Measurements from ENCODE around the gene WRNIP1.

Gene WRNIP1

DNA sequence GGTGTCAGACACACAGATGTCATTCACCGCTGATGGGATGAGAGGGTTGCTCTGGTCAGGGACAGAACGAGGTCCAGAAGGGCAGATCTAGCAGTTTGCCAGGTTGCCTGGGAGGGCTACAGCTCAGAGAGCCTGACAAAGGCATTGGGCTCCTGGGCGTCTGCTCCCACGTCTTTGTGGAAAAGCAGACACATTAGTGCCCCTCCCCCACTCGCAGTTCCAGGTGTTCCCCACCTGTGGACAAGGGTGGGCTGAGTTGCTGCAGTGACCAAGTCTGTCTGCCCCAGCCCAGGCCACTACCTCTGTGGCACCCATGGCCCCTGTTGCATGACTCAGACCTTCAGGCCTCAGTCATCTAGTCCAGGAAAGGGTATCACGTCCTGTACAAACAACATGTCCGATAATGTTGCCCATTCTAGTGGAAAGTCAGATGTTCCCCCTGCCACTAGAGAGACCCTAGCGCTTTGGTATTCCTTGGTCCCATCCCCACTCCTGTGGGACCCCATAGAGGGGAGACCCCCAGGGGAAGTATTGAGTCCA is 37.4 kb downstream of the WRNIP1 start:
- in situ Hi-C loops (cut with MboI; ENCODE audit: low sequenced_read_pairs): no loop called here

GRCh38 chr6:2803731-2804429 is 38.7 kb downstream of the WRNIP1 start:
- in situ Hi-C loops (cut with MboI; ENCODE audit: low sequenced_read_pairs): no loop called here

DNA sequence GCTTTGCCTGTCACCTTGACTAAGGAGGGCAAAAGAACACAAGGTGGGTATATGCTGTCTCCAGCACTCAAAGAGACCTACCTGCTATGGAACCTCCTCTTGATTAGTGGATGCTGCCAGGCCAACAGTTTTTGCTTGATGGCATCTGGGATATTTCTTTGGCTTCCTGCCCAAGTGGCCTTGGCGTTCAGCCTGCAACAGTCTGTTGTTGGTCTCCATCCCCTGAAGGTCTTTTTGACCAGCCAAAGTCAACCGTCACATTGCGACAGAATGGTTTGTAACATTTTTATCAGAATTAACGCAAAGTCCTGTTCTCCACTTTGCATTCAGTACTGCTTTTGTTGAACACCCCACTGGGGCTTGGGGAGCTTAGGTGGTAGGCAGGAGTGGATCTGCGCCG is 39.3 kb downstream of the WRNIP1 start:
- in situ Hi-C loops (cut with MboI; ENCODE audit: low sequenced_read_pairs): no loop called here

DNA sequence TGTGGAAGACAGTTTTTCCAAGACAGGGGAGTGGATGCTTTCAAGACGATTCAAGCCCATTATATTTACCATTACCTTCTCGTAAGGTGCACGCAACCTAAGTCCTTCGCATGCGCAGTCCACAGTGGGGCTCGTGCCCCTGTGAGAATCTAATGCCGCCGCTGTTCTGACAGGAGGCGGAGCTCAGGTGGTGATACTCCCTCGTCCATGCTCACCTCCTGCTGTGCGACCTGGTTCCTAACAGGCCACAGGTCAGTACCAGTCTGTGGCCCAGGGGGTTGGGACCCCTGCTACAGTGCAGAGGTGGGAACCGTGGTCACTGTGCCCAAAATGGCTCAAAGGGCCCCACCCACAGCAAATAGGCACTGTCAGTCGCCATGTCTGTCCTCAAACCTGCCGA is 39.8 kb downstream of the WRNIP1 start:
- in situ Hi-C loops (cut with MboI; ENCODE audit: low sequenced_read_pairs): no loop called here

GRCh38 chr6:2806644-2807043 is 41.5 kb downstream of the WRNIP1 start:
- in situ Hi-C loops (cut with MboI; ENCODE audit: low sequenced_read_pairs): no loop called here

GRCh38 chr6:2807342-2808090 is 42.3 kb downstream of the WRNIP1 start:
- in situ Hi-C loops (cut with MboI; ENCODE audit: low sequenced_read_pairs): no loop called here

GRCh38 chr6:2809015-2809414 is 43.8 kb downstream of the WRNIP1 start:
- in situ Hi-C loops (cut with MboI; ENCODE audit: low sequenced_read_pairs): no loop called here

- in situ Hi-C loops (cut with MboI; ENCODE audit: low sequenced_read_pairs): no loop called here
These were observed 45.0 kb downstream of the WRNIP1 start for GRCh38 chr6:2810092-2810671.

GRCh38 chr6:2812695-2813094 is 47.5 kb downstream of the WRNIP1 start:
- in situ Hi-C loops (cut with MboI; ENCODE audit: low sequenced_read_pairs): no loop called here

DNA sequence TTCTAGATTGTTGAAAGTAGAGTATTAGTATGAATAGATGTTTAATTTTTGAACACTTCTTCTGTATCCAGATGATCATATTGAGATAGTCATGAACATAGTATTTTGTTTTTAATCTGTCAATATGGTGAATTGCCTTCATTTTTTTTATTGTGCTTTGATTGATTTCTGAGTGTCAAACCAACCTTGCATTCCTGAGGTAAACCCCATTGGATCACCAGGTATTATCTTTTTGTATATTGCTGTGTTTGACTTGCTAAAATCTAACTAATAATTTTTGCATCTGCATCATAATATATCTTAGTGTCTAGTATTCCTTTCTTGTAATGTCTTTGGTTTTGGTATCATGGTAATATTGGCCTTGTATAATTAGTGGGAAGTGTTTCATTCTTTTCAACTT is 51.0 kb downstream of the WRNIP1 start:
- in situ Hi-C loops (cut with MboI; ENCODE audit: low sequenced_read_pairs): no loop called here

- in situ Hi-C loops (cut with MboI; ENCODE audit: low sequenced_read_pairs): no loop called here
These were observed 52.8 kb downstream of the WRNIP1 start for GRCh38 chr6:2817903-2818443.

DNA sequence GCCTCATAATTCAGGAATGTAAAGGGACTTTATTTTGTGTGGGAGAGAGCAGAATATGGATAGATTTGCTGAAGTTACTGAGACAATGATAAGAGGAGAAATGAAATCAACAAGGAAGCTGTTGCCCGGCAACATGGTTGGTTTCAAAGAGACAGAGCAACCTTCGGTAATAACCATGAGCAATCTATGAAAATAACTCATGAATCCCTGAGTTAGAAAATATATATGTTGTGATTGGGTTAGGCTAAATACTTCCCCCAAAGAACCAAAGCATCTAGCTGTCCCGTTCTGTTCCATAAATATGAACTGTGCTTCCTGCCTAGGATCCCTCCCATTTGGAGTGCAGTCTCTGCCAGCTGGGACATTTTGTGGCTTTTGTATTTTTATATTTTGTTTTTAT is 53.4 kb downstream of the WRNIP1 start:
- in situ Hi-C loops (cut with MboI; ENCODE audit: low sequenced_read_pairs): no loop called here

DNA sequence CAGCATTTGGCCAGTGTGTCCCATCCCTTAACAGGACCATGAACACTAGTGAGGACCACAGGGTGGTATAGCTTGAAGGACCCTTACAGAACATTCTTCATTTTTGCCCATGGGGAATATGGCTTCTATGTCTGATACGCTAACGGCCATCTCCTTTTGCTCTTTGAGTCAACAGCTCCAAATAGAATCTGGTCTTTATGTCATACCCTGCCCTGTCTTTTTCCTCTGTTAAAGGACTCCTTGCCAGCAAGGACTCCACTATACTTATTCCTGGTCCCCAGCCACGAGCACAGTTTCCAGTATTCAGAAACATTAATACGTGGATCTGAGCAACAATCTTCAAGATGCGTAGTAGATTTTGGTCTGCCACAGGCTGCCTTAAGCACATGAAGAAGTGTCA is 53.9 kb downstream of the WRNIP1 start:
- in situ Hi-C loops (cut with MboI; ENCODE audit: low sequenced_read_pairs): no loop called here

- in situ Hi-C loops (cut with MboI; ENCODE audit: low sequenced_read_pairs): no loop called here
These were observed 54.8 kb downstream of the WRNIP1 start for GRCh38 chr6:2819978-2820377.

GRCh38 chr6:2820415-2820814 is 55.2 kb downstream of the WRNIP1 start:
- in situ Hi-C loops (cut with MboI; ENCODE audit: low sequenced_read_pairs): no loop called here

- in situ Hi-C loops (cut with MboI; ENCODE audit: low sequenced_read_pairs): no loop called here
These were observed 56.4 kb downstream of the WRNIP1 start for GRCh38 chr6:2821554-2821953.

GRCh38 chr6:2823104-2823850 is 58.1 kb downstream of the WRNIP1 start:
- in situ Hi-C loops (cut with MboI; ENCODE audit: low sequenced_read_pairs): no loop called here

DNA sequence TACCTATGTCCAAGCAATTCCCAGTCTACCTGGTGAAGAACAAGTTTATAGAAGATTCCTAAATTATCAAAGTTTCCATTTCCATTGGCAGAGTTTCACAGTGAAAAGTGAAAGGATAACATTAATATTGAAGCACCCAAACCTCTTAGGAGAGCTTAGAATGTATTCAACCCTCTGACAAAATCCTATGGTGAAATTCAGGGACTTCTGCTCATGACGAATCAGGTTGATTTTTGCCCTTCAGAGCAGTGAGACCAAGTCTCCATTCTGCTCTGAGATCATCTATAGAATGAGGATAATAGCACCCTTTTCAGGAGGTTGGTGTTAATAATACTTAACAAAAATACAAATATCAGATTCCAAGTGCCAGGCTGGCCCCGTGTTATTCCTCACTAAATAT is 60.9 kb downstream of the WRNIP1 start:
- in situ Hi-C loops (cut with MboI; ENCODE audit: low sequenced_read_pairs): no loop called here

DNA sequence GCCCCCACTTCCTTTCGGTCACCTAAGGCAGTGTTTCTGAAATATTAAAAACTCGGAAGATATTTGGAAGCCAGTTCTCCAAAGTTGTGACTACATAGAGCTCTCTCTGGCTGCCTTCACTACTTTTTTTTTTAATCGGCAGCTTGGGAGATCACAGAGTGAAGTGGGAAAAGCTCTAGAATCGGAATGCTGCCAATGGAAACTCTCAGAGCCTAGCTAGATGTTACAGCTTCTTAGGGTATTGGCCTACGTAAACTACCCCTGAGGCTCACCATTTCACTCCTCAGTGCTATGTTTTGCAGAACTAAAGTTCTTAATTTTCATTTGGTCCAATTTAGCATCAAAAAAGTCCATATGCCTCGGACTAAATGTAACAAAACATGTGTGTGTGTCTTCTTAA is 61.9 kb downstream of the WRNIP1 start:
- in situ Hi-C loops (cut with MboI; ENCODE audit: low sequenced_read_pairs): no loop called here

- in situ Hi-C loops (cut with MboI; ENCODE audit: low sequenced_read_pairs): no loop called here
These were observed 63.4 kb downstream of the WRNIP1 start for GRCh38 chr6:2828629-2829028.

- in situ Hi-C loops (cut with MboI; ENCODE audit: low sequenced_read_pairs): no loop called here
These were observed 64.1 kb downstream of the WRNIP1 start for GRCh38 chr6:2829253-2829652.
